KMS-11 (cell line): ENCODE data around the gene GK2.

Experiments used
- H2AFZ ChIP-seq: fragments of 200-600 bp; sonication (generic); 2 replicates; pipeline ENCODE4 v1.6.1; 2016; ENCODE audit warnings: antibody characterized with exemption, mixed run types, low read depth
- H3K27ac ChIP-seq: fragments of 200-600 bp; sonication (generic); 2 replicates; pipeline ENCODE4 v1.6.1; 2016; ENCODE audit warnings: mild to moderate bottlenecking, mixed run types
- H3K27me3 ChIP-seq: fragments of 200-600 bp; sonication (generic); 2 replicates; pipeline ENCODE4 v1.6.1; 2017; ENCODE audit warnings: mild to moderate bottlenecking, low read depth, mixed run types, moderate library complexity; ENCODE audit not compliant: insufficient read depth
- H3K36me3 ChIP-seq: fragments of 200-600 bp; sonication (generic); 2 replicates; pipeline ENCODE4 v1.6.1; 2017; ENCODE audit warnings: mild to moderate bottlenecking, mixed run types; ENCODE audit not compliant: insufficient read depth
- H3K4me1 ChIP-seq: fragments of 200-600 bp; sonication (generic); 2 replicates; pipeline ENCODE4 v1.6.1; 2016; ENCODE audit warnings: mild to moderate bottlenecking, low read depth, mixed run types; ENCODE audit not compliant: poor library complexity, severe bottlenecking
- H3K4me2 ChIP-seq: fragments of 200-600 bp; sonication (generic); 2 replicates; pipeline ENCODE4 v1.7.0; 2016; ENCODE audit warnings: mild to moderate bottlenecking, mixed run types
- H3K4me3 ChIP-seq: fragments of 200-600 bp; sonication (generic); IDR thresholded peaks from 2 replicates; pipeline ENCODE4 v1.6.1; 2017; ENCODE audit warnings: low read depth, low read length, mixed read lengths; ENCODE audit not compliant: insufficient read depth
- H3K79me2 ChIP-seq: fragments of 200-600 bp; sonication (generic); 2 replicates; pipeline ENCODE4 v1.6.1; 2016; ENCODE audit warnings: low read depth, mixed run types; ENCODE audit not compliant: insufficient read depth
- H3K9ac ChIP-seq: fragments of 200-600 bp; sonication (generic); 2 replicates; pipeline ENCODE4 v1.6.1; 2016; ENCODE audit warnings: mild to moderate bottlenecking, mixed run types
- H4K20me1 ChIP-seq: fragments of 200-600 bp; sonication (generic); 2 replicates; pipeline ENCODE4 v1.6.1; 2016; ENCODE audit warnings: mild to moderate bottlenecking, mixed run types; ENCODE audit not compliant: insufficient read depth
- TF ChIP-seq, protein P1 (sequence below): fragments of 200-600 bp; sonication (generic); conservative IDR thresholded peaks from 2 replicates; pipeline ENCODE4 v1.6.1; 2017; ENCODE audit warnings: low read depth, mild to moderate bottlenecking, antibody characterized with exemption, low read length, moderate library complexity, mixed read lengths

The GK2 gene

DNA sequence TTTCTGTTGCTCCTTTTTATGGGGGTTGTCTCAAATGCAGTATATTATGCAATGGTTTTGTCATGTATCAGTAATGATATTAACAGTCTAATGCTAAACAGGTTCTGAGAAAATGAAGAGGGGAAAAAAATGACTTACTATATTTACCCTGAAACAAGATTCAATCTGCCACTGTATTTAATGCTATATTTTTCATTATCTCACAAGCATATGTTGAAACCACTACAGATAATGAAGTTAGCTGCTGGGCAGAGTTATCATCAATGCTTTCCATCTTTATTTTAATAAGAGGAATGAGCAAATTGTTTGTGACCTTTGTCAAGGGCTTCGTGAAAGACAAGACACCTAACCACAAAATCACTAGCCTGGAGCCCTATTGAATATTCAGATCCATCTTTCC lies 49.6 kb downstream of the GK2 start:
- Histone ChIP-seq H3K9ac (no peak overlapping the region), H3K36me3 (no peaks in the 10 kb centered on the region), H2AFZ (no peak overlapping the region), H3K4me2 (no peak overlapping the region), H3K4me1 (no peaks in the 10 kb centered on the region), H3K27me3 (no peaks in the 10 kb centered on the region), H4K20me1 (no peaks in the 10 kb centered on the region), H3K4me3 (no peak overlapping the region), H3K79me2 (no peaks in the 10 kb centered on the region), H3K27ac (no peak overlapping the region)
- TF ChIP-seq, protein P1, sequence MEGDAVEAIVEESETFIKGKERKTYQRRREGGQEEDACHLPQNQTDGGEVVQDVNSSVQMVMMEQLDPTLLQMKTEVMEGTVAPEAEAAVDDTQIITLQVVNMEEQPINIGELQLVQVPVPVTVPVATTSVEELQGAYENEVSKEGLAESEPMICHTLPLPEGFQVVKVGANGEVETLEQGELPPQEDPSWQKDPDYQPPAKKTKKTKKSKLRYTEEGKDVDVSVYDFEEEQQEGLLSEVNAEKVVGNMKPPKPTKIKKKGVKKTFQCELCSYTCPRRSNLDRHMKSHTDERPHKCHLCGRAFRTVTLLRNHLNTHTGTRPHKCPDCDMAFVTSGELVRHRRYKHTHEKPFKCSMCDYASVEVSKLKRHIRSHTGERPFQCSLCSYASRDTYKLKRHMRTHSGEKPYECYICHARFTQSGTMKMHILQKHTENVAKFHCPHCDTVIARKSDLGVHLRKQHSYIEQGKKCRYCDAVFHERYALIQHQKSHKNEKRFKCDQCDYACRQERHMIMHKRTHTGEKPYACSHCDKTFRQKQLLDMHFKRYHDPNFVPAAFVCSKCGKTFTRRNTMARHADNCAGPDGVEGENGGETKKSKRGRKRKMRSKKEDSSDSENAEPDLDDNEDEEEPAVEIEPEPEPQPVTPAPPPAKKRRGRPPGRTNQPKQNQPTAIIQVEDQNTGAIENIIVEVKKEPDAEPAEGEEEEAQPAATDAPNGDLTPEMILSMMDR: no peak

DNA sequence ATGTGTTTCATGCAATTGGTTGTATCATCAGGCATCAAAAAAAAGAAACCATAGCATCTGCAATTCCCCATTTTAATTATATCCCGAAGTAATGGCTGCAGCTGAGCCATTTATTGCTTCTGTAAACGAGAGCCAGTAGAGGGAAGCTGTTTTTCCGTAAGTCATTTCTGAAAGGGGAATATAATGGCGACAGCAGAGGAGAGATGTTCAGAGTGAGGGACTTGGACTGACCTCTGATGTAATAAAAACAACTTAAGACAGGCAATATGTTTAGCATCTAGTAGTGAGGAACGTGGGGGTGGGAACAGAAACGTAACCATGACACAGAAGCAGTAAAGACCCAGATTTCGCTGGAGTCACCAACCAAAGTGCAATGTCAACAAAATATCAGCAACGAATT lies 50.7 kb downstream of the GK2 start:
- Histone ChIP-seq H3K27ac (no peak overlapping the region), H3K27me3 (no peaks in the 10 kb centered on the region), H3K79me2 (no peaks in the 10 kb centered on the region), H3K9ac (no peak overlapping the region), H2AFZ (no peak overlapping the region), H3K4me2 (no peak overlapping the region), H3K36me3 (no peaks in the 10 kb centered on the region), H4K20me1 (no peaks in the 10 kb centered on the region), H3K4me3 (no peak overlapping the region), H3K4me1 (no peaks in the 10 kb centered on the region)
- TF ChIP-seq, protein P1: no peak
